SW480 (cell line): ENCODE results near the gene RINL.
"Not testable (repeated sequence)": the region's sequence is repeated elsewhere in the genome, so short reads cannot be mapped to it uniquely, and the experiment has no call there.

Experiments used
- DNase-seq: peaks from one replicate; pipeline ENCODE4 v3.0.0-alpha.2; 2016; ENCODE audit warnings: low spot score

The RINL gene

GRCh38 chr19:38834104-38834490 is 44.0 kb downstream of the RINL start:
- DNase-seq: no peak

GRCh38 chr19:38833092-38833425 is 45.0 kb downstream of the RINL start:
- no peak for DNase-seq

- DNase-seq: peak; percentile 87
Observed at GRCh38 chr19:38831142-38831605, 46.9 kb downstream of the RINL start.

- no peak for DNase-seq
Observed at GRCh38 chr19:38830039-38830733, 47.9 kb downstream of the RINL start.

GRCh38 chr19:38829203-38829602 is 48.9 kb downstream of the RINL start:
- DNase-seq: not testable (repeated sequence)

GRCh38 chr19:38826856-38827551 is 51.1 kb downstream of the RINL start:
- DNase-seq: no peak

GRCh38 chr19:38825936-38826335 is 52.1 kb downstream of the RINL start:
- DNase-seq: not testable (repeated sequence)

GRCh38 chr19:38821230-38821825 is 56.7 kb downstream of the RINL start:
- not testable (repeated sequence) for DNase-seq

GRCh38 chr19:38819231-38819920 is 58.7 kb downstream of the RINL start:
- no peak for DNase-seq
